Measurements from ENCODE around the gene KAT5.
A peak's percentile ranks its signal among the peaks of the same experiment; 100 is the strongest.
"Not testable (repeated sequence)": the region's sequence is repeated elsewhere in the genome, so short reads cannot be mapped to it uniquely, and the experiment has no call there.

KAT5 gene

GRCh38 chr11:65711785-65712632 is at the start of gene KAT5:
KAT5 (plus strand) TSS chr11:65712252; CDS start chr11:65712268, 16 bp downstream.
- DNase-seq, result peak; percentile 96

GRCh38 chr11:65662799-65663638 is 49.0 kb upstream of the KAT5 start, which contains the start of gene RELA:
RELA (minus strand) TSS chr11:65662916; CDS start chr11:65662832, 84 bp downstream.
- DNase-seq, result peak; percentile 90

- DNase-seq, result no peak
Observed at GRCh38 chr11:65663639-65664200, 48.3 kb upstream of the KAT5 start.

- DNase-seq, result no peak
Observed at GRCh38 chr11:65672180-65672860, 39.7 kb upstream of the KAT5 start.

- no peak for DNase-seq
Observed at GRCh38 chr11:65672982-65673381, 39.1 kb upstream of the KAT5 start.

GRCh38 chr11:65680192-65680743 is 31.8 kb upstream of the KAT5 start:
- no peak for DNase-seq

- DNase-seq, result not testable (repeated sequence)
Observed at GRCh38 chr11:65683480-65683879, 28.6 kb upstream of the KAT5 start.

GRCh38 chr11:65685981-65686380 is 26.1 kb upstream of the KAT5 start:
- DNase-seq, result no peak

GRCh38 chr11:65691847-65692246 is 20.2 kb upstream of the KAT5 start:
- DNase-seq, result not testable (repeated sequence)

- no peak for DNase-seq
Observed at GRCh38 chr11:65692367-65692766, 19.7 kb upstream of the KAT5 start.

- no peak for DNase-seq
Observed at GRCh38 chr11:65695459-65696241, 16.4 kb upstream of the KAT5 start.

- no peak for DNase-seq
Observed at GRCh38 chr11:65696802-65697552, 15.1 kb upstream of the KAT5 start.

GRCh38 chr11:65698205-65698604 is 13.8 kb upstream of the KAT5 start:
- no peak for DNase-seq

- DNase-seq, result no peak
Observed at GRCh38 chr11:65699306-65699705, 12.7 kb upstream of the KAT5 start.

GRCh38 chr11:65700399-65700798 is 11.7 kb upstream of the KAT5 start:
- no peak for DNase-seq

- DNase-seq, result no peak
Observed at GRCh38 chr11:65701686-65702085, 10.4 kb upstream of the KAT5 start.

- no peak for DNase-seq
Observed at GRCh38 chr11:65703846-65704245, 8.2 kb upstream of the KAT5 start.

- peak; percentile 56 for DNase-seq
Observed at GRCh38 chr11:65706303-65706763, 5.7 kb upstream of the KAT5 start.

GRCh38 chr11:65707002-65707401 is 5.0 kb upstream of the KAT5 start:
- DNase-seq, result not testable (repeated sequence)

GRCh38 chr11:65708451-65708850 is 3.6 kb upstream of the KAT5 start:
- no peak for DNase-seq

- no peak for DNase-seq
Observed at GRCh38 chr11:65709661-65710060, 2.4 kb upstream of the KAT5 start.

All from GDM1 (cell line).